ENCODE data around the gene KLK11.

- TF ChIP-seq POLR2A (IDR thresholded peaks at IDR 0.05) (no peak), POLR2AphosphoS5 (IDR thresholded peaks at IDR 0.05) (no peak), EP300 (IDR thresholded peaks at IDR 0.05) (no peak)
- TF ChIP-seq, protein P1, sequence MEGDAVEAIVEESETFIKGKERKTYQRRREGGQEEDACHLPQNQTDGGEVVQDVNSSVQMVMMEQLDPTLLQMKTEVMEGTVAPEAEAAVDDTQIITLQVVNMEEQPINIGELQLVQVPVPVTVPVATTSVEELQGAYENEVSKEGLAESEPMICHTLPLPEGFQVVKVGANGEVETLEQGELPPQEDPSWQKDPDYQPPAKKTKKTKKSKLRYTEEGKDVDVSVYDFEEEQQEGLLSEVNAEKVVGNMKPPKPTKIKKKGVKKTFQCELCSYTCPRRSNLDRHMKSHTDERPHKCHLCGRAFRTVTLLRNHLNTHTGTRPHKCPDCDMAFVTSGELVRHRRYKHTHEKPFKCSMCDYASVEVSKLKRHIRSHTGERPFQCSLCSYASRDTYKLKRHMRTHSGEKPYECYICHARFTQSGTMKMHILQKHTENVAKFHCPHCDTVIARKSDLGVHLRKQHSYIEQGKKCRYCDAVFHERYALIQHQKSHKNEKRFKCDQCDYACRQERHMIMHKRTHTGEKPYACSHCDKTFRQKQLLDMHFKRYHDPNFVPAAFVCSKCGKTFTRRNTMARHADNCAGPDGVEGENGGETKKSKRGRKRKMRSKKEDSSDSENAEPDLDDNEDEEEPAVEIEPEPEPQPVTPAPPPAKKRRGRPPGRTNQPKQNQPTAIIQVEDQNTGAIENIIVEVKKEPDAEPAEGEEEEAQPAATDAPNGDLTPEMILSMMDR (IDR thresholded peaks at IDR 0.05) = no peak
Measured at GRCh38 chr19:51071095-51071405, 44.6 kb upstream of the KLK11 start.

All from sigmoid colon (tissue), 4 donors.